ENCODE data around the gene MUSK. TPM values are rescaled to one million over a fixed set of nuclear protein-coding genes. Genes with fewer than 3 reads are reported as not detected.

The MUSK gene
- total RNA-seq, 2 donors from 2014 or later: 0.71 TPM; not detected in 1

DNA sequence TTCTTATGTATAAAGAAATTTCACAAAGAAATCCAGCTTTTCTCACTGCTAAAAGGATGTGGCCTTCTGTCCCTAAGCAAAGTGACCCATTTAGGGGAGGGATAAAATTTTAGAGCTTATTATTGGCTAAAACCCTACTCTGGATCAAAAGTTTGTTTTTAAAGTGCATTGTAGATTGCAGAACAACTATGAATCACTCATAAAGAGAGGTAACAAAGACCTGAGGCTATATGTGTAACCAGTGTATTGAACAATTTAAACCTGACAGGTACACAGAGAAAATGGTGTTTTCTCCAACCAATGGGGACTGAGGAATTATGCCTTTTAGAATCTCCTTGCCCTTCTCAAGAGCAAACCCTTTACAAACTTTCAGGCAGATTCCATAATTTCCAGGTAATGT is 86.6 kb downstream of the MUSK start:
- no peak overlapping the region for H3K4me3 ChIP-seq
- H3K9me3 ChIP-seq: no peaks in the 10 kb centered on the region
- H3K27me3 ChIP-seq (replicated peaks; ENCODE audit: insufficient read depth): no peaks in the 10 kb centered on the region
- no peaks in the 10 kb centered on the region for H3K36me3 ChIP-seq
- H3K27ac ChIP-seq: no peak overlapping the region
- TF ChIP-seq, protein P1, sequence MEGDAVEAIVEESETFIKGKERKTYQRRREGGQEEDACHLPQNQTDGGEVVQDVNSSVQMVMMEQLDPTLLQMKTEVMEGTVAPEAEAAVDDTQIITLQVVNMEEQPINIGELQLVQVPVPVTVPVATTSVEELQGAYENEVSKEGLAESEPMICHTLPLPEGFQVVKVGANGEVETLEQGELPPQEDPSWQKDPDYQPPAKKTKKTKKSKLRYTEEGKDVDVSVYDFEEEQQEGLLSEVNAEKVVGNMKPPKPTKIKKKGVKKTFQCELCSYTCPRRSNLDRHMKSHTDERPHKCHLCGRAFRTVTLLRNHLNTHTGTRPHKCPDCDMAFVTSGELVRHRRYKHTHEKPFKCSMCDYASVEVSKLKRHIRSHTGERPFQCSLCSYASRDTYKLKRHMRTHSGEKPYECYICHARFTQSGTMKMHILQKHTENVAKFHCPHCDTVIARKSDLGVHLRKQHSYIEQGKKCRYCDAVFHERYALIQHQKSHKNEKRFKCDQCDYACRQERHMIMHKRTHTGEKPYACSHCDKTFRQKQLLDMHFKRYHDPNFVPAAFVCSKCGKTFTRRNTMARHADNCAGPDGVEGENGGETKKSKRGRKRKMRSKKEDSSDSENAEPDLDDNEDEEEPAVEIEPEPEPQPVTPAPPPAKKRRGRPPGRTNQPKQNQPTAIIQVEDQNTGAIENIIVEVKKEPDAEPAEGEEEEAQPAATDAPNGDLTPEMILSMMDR (IDR thresholded peaks at IDR 0.05): no peak
- DNase-seq (ENCODE audit: low spot score): no peak
- ATAC-seq (ENCODE audit: insufficient number of reproducible peaks, low FRiP score, low read depth): no peak
- peaks cover 1 to 10% of the 10 kb centered on the region in 2 donors for H3K4me1 ChIP-seq (ENCODE audit: control insufficient read depth in 1 of 2, low read depth in 2 of 2)

DNA sequence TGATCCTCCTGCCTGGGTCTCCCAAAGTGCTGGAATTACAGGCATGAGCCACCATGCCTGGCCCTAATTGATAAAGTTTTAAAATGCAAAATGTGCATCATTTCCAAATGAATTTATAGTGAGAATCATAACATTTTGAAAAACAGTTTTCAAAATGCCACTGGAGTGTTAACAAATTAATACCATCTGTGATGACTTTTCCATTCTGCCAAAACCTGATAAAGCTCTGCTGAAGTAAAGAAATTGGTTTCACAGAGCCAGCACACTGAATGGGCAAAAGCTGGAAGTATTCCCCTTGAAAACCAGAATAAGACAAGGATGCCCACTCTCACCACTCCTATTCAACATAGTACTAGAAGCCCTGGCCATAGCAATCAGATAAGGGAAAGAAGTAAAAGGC is 89.6 kb downstream of the MUSK start:
- no peaks in the 10 kb centered on the region for H3K27me3 ChIP-seq (replicated peaks; ENCODE audit: insufficient read depth)
- no peak for DNase-seq (ENCODE audit: low spot score)
- no peaks in the 10 kb centered on the region for H3K9me3 ChIP-seq
- no peak overlapping the region for H3K4me3 ChIP-seq
- H3K4me1 ChIP-seq (ENCODE audit: control insufficient read depth in 1 of 2, low read depth in 2 of 2): no peaks in the 10 kb centered on the region
- H3K27ac ChIP-seq: no peak overlapping the region
- TF ChIP-seq, protein P1 (IDR thresholded peaks at IDR 0.05): no peak
- no peak for ATAC-seq (ENCODE audit: insufficient number of reproducible peaks, low FRiP score, low read depth)
- H3K36me3 ChIP-seq: no peaks in the 10 kb centered on the region

DNA sequence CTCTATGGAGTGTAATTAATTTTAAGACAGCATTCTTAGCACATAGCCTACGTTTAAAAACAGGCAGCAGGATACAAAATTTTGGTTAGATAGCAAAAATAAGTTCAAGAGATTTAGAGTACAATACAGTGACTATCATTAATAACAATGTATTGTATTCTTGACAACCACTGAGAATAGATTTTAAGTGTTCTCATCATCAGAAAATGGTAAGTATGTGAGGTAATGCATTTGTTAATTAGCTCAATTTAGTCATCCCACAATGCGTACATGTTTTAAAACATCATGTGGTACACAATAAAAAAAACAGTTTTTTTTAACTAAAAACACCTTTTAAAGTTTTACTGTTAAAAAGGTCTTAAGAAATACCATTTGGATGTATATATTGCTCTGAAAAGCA is 94.2 kb downstream of the MUSK start:
- H3K36me3 ChIP-seq: no peaks in the 10 kb centered on the region
- no peak for DNase-seq (ENCODE audit: low spot score)
- no peak overlapping the region for H3K27ac ChIP-seq
- peaks cover 0 to 9% of the 10 kb centered on the region in 2 donors for H3K4me1 ChIP-seq (ENCODE audit: control insufficient read depth in 1 of 2, low read depth in 2 of 2)
- H3K27me3 ChIP-seq (replicated peaks; ENCODE audit: insufficient read depth): no peaks in the 10 kb centered on the region
- ATAC-seq (ENCODE audit: insufficient number of reproducible peaks, low FRiP score, low read depth): no peak
- TF ChIP-seq, protein P1 (IDR thresholded peaks at IDR 0.05): no peak
- no peak overlapping the region for H3K4me3 ChIP-seq
- H3K9me3 ChIP-seq: no peaks in the 10 kb centered on the region

DNA sequence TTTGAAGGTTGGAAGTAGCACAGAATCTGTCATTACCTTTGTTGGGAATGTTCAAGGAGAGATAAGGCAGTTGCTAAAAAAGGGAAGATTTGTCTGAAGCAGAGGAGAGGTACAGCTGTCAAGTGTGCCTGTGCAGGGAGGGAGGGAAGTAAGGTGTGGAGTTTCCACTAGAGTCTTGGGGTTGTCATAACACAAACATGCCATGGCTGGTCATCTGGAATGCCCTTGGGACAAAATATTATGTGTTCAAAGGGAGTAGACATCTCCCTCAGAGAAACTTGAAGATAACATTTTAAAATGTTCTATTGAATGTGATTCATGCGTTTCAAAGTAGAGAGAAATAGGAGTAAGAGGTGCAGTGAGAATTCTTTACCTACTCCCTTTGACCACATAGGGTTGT is 95.0 kb downstream of the MUSK start:
- peaks cover 0 to 17% of the 10 kb centered on the region in 2 donors for H3K4me1 ChIP-seq (ENCODE audit: control insufficient read depth in 1 of 2, low read depth in 2 of 2)
- H3K9me3 ChIP-seq: no peaks in the 10 kb centered on the region
- H3K36me3 ChIP-seq: no peaks in the 10 kb centered on the region
- DNase-seq (ENCODE audit: low spot score) (no peak), ATAC-seq (ENCODE audit: insufficient number of reproducible peaks, low FRiP score, low read depth) (no peak)
- H3K27ac ChIP-seq: no peak overlapping the region
- TF ChIP-seq, protein P1 (IDR thresholded peaks at IDR 0.05): no peak
- no peak overlapping the region for H3K4me3 ChIP-seq
- no peaks in the 10 kb centered on the region for H3K27me3 ChIP-seq (replicated peaks; ENCODE audit: insufficient read depth)

DNA sequence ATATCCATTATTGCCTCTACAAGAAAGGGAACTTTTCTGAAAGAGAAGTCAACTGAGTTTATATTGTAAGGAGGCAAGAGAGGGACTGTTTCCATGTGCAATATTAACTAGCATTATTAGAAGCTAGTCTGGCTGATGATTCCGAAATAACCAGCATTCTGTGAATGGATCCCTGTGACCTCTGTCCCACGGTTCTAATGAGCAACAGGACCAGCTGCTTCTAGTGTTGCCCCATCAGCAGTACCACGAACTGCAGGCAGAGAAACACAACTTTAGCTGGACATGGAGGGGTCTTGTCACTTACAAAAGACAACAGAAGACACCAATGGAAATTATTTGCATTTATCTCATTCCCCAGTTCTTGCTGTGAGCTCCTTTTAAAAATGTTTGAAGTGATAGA is 95.4 kb downstream of the MUSK start:
- Histone ChIP-seq H3K9me3 (no peaks in the 10 kb centered on the region), H3K27ac (no peak overlapping the region), H3K27me3 (replicated peaks; ENCODE audit: insufficient read depth) (no peaks in the 10 kb centered on the region), H3K36me3 (no peaks in the 10 kb centered on the region), H3K4me1 (ENCODE audit: control insufficient read depth in 1 of 2, low read depth in 2 of 2) (peaks cover 0 to 17% of the 10 kb centered on the region in 2 donors), H3K4me3 (no peak overlapping the region)
- ATAC-seq (ENCODE audit: insufficient number of reproducible peaks, low FRiP score, low read depth) (no peak), DNase-seq (ENCODE audit: low spot score) (no peak)
- TF ChIP-seq, protein P1 (IDR thresholded peaks at IDR 0.05): no peak
